PFSK-1 (cell line): ENCODE data around the gene DAAM2.

Source experiments
- FOXP2 ChIP-seq: optimal IDR thresholded peaks from 2 replicates; pipeline ENCODE3; 2011; ENCODE audit warnings: borderline replicate concordance, control low read depth, inconsistent platforms; ENCODE audit not compliant: insufficient read depth; ENCODE audit errors: extremely low read length, extremely low read depth
- POLR2AphosphoS5 ChIP-seq: IDR thresholded peaks from 2 replicates; pipeline ENCODE4 v1.6.1; 2012; ENCODE audit warnings: low read depth, mild to moderate bottlenecking, control low read depth, low read length, moderate library complexity
- REST ChIP-seq, 2 experiments: IDR thresholded peaks; 2 replicates each; pipeline versions ENCODE4 v1.6.1 to v1.8.0; 2011 to 2012; ENCODE audit warnings: low read depth in 2 of 2, low read length in 2 of 2, control low read depth in 1 of 2, inconsistent platforms in 1 of 2, mild to moderate bottlenecking in 1 of 2, moderate library complexity in 1 of 2; ENCODE audit not compliant: insufficient read depth in 1 of 2
- SIN3A ChIP-seq: IDR thresholded peaks from 2 replicates; pipeline ENCODE4 v1.6.1; 2012; ENCODE audit warnings: mild to moderate bottlenecking, low read length, moderate library complexity, borderline replicate concordance; ENCODE audit not compliant: insufficient read depth
- TAF1 ChIP-seq: IDR thresholded peaks from 2 replicates; pipeline ENCODE4 v1.6.1; 2012; ENCODE audit warnings: low read length, control low read depth, borderline replicate concordance; ENCODE audit not compliant: insufficient read depth

DAAM2 gene

GRCh38 chr6:39933669-39934130 is 141.5 kb downstream of the DAAM2 start:
- no peak for TF ChIP-seq REST (IDR thresholded peaks at IDR 0.05; ENCODE audit: insufficient read depth in 1 of 2, low read depth in 2 of 2, low read length in 2 of 2)
- TF ChIP-seq TAF1: no peak
- TF ChIP-seq SIN3A: no peak
- no peak for TF ChIP-seq POLR2AphosphoS5
- TF ChIP-seq FOXP2: no peak

GRCh38 chr6:39934131-39934757 is 142.1 kb downstream of the DAAM2 start, which contains the start of gene MOCS1:
TSS of gene MOCS1 (minus strand) at chr6:39934462. CDS start at chr6:39934417, 45 bp downstream.
- TF ChIP-seq TAF1 (peak; percentile 75; the same call in 1 of the 2 replicates), REST (IDR thresholded peaks at IDR 0.05; ENCODE audit: insufficient read depth in 1 of 2, low read depth in 2 of 2, low read length in 2 of 2) (no peak), FOXP2 (no peak), POLR2AphosphoS5 (peak; percentile 91)

GRCh38 chr6:39935241-39935640 is 143.1 kb downstream of the DAAM2 start:
- TF ChIP-seq POLR2AphosphoS5: no peak
- no peak for TF ChIP-seq REST (IDR thresholded peaks at IDR 0.05; ENCODE audit: insufficient read depth in 1 of 2, low read depth in 2 of 2, low read length in 2 of 2)

- no peak for TF ChIP-seq FOXP2
- TF ChIP-seq SIN3A: no peak
- TF ChIP-seq TAF1: no peak
- TF ChIP-seq POLR2AphosphoS5: no peak
- no peak for TF ChIP-seq REST (IDR thresholded peaks at IDR 0.05; ENCODE audit: insufficient read depth in 1 of 2, low read depth in 2 of 2, low read length in 2 of 2)
Observed at GRCh38 chr6:39936857-39937256, 144.7 kb downstream of the DAAM2 start.

GRCh38 chr6:39937686-39938333 is 145.6 kb downstream of the DAAM2 start:
- TF ChIP-seq POLR2AphosphoS5 (no peak), SIN3A (no peak), TAF1 (no peak), REST (IDR thresholded peaks at IDR 0.05; ENCODE audit: insufficient read depth in 1 of 2, low read depth in 2 of 2, low read length in 2 of 2) (no peak), FOXP2 (no peak)
